ENCODE results near the gene WDR74.
"Not testable (repeated sequence)": the region's sequence is repeated elsewhere in the genome, so short reads cannot be mapped to it uniquely, and the experiment has no call there.

WDR74 gene

DNA sequence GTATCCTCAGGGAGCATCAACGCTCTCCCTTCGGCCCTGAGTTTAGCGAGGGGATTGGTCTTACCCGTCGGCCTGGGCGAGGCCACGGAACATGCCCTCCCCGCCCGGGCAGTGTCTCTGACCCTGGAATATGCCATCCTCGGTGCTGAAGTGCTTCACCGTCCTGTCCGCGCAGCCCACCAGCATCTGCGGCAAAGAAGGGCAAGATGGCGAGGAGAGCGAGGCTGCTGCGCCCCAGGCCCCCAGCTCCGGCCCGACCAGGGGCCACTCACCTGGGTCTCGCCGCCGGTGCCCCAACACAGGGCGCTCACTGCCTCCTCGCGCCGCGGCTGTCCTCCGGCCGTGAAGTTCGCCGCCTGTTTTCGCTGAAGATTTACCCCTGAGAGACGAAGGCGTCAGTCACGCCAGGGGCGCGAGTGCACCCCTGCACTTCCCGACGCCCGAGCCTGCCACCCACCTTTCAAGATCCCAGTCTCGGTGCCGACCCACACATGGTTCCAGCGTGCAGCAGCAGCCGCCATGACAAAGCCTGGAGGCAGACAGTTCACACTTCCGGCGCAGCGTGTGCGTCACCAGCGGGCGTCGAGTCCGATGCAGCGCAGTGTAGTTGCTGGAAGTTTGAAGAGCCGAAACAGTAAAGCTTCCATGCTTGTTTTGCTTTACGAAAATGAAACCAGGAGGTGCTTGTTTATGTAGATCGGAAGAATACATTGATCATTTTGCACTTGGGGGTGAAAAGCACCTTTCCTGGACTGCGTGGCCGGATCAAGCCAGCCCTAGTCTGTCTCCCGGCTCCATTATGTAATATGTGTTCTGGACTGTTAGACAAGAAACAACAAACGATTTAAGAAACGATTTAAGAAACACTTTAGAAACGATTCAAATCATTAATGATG is at the start of gene WDR74:
Gene WDR74 (minus strand): TSS at position 541 of the 896 bp plus-strand sequence. CDS start 20 bp downstream, at position 521.
- peak; percentile 85 for DNase-seq (ENCODE audit: low read depth)

DNA sequence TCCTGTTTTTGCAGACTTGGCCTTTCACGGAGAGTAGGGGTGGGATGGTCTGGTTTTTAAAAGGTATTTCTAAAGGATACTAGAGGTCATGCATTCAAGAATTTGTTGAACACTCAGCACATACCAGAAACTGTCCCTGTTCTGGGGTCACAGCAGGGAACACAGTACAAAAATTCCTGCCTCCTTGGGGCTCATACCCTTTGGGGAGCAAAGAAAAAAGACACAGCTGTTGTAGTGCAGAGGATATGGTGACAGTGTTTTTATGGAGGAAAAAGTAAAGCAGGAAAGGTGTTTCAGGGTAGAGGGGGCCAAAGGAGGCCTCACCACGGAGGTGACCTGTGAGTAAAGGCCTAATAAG is 49.7 kb upstream of the WDR74 start:
- DNase-seq (ENCODE audit: low read depth): no peak

DNA sequence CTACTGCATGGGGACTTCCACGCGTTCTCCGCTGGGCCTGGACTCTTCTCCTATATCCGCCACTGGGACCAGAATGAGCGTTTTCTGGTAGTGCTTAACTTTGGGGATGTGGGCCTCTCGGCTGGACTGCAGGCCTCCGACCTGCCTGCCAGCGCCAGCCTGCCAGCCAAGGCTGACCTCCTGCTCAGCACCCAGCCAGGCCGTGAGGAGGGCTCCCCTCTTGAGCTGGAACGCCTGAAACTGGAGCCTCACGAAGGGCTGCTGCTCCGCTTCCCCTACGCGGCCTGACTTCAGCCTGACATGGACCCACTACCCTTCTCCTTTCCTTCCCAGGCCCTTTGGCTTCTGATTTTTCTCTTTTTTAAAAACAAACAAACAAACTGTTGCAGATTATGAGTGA is 49.0 kb upstream of the WDR74 start:
- DNase-seq (ENCODE audit: low read depth): no peak

DNA sequence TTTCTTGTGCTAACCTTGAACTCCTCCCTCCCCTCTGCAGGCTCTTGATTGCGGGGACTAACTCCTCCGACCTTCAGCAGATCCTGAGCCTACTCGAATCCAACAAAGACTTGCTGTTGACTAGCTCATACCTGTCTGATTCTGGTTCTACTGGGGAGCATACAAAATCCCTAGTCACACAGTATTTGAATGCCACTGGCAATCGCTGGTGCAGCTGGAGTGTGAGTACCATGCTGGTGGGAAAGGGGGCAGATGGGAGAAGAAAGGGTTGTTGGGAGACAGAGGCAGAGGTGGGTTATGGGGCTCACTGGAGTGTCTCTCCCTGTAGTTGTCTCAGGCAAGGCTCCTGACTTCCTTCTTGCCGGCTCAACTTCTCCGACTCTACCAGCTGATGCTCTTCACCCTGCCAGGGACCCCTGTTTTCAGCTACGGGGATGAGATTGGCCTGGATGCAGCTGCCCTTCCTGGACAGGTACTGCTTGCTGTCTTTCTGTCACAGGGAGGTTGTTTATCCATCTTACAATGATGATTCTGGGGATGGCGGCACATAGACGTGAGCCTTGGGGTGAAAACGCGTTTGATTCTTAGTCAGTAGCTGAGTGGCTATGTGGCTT is 45.9 kb upstream of the WDR74 start:
- DNase-seq (ENCODE audit: low read depth): no peak

DNA sequence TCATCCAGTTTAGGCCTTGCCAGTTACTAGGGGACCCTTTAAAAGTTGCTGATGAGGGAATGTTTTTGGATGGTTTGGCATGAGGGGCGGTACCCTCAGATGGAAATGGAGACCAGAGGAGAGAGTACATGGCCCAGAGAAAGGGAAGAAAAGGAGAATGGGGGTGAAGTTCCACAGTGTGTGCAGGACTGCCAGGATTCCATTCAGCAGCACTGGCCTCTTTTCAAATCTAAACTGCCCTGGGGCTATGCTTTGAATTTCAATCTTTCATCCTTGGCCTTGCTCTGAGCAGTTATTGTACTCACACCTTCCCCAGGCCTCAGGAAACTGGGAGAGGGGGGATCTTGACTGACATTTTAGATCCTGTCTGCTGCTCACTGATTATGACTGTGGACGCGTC is 44.3 kb upstream of the WDR74 start:
- no peak for DNase-seq (ENCODE audit: low read depth)

DNA sequence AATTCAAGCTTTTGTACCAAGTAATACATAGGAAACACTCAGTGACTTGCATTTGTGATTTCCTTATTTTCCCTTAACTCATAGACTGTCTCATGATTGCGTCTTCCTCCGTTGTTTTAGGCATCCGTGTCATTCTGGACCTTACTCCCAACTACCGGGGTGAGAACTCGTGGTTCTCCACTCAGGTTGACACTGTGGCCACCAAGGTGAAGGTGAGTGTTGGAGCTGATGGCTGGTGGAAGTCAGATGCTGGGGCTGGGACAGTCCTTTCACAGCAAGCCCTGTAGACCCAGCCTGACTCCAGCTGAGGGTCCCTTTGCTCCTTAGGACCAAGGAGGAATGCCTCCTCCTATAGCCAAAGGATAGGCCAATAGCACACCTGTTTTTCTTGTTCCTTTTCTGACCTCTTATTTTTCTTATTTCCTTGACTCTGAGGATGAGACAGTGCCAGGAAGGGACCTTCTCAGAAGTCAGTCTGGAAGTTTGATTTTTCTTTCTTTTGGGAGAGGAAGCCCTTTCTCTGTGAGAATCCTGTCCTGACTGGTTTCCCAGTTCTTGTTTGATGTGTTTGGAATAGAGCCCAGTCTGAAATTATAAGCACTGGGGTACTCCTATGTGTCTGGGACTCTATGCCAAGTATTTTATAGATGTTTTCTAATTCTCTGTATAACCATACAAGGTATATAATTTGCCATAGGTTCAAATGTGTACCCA is 43.6 kb upstream of the WDR74 start:
- DNase-seq (ENCODE audit: low read depth): no peak

DNA sequence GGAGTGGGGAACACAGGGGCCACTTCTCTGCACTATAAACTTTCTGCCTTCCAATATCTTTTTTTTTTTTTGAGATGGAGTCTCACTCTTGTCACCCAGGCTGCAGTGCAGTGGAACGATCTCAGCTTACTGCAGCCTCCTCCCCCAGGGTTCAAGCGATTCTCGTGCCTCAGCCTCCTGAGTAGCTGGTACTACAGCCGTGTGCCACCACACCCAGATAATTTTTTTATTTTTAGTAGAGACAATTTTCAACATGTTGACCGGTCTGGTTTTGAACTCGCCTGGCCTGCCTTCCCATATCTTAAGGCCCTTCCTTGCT is 43.0 kb upstream of the WDR74 start:
- no peak for DNase-seq (ENCODE audit: low read depth)

DNA sequence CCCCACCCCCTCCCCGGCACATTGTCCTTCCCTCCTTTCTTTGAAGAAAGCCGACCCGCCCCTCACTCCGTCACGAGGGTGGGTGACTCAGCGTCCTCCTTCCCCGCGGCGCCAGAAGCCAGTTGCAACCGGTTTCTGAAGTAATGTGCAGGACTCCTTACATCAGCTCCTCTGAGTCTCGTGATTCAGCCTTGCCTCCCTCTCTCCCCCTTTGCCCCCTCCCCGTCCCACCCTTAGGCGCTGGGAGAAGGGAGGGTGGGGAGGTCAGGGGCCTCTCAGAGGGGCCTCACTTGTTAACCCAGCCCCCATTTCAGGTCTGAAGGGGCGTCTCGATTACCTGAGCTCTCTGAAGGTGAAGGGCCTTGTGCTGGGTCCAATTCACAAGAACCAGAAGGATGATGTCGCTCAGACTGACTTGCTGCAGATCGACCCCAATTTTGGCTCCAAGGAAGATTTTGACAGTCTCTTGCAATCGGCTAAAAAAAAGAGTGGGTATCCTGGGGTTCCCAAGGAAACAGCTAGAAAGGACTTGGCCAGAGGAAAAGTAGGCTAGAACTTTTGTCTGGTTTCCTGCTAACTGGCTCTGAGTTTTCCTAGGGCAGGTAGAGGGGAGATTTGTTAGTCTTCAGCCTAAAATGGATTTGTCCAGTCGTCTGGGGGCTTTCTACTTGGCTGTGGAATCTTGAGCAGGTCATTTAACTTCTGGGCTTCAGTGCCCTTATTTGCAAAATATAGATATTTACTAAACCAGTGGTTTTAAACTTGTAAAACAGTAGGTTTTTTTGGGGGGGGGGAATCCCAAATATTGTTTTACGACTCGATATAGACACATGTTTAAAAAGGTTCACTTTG is 42.4 kb upstream of the WDR74 start:
- DNase-seq (ENCODE audit: low read depth): peak; percentile 91

DNA sequence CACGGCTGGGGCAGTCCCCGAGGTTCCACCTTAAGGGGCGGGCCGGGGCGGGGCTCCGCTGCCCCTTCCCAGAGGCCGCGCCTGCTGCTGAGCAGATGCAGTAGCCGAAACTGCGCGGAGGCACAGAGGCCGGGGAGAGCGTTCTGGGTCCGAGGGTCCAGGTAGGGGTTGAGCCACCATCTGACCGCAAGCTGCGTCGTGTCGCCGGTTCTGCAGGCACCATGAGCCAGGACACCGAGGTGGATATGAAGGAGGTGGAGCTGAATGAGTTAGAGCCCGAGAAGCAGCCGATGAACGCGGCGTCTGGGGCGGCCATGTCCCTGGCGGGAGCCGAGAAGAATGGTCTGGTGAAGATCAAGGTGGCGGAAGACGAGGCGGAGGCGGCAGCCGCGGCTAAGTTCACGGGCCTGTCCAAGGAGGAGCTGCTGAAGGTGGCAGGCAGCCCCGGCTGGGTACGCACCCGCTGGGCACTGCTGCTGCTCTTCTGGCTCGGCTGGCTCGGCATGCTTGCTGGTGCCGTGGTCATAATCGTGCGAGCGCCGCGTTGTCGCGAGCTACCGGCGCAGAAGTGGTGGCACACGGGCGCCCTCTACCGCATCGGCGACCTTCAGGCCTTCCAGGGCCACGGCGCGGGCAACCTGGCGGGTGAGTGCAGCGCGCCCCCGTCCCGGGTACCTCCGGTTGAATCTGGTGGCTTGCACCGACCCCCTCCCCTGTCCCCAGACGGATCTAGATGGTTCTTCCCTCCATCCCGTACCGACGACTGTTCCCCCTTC is 41.6 kb upstream of the WDR74 start, which contains the start of gene SLC3A2:
Gene SLC3A2 (plus strand): TSS at position 94 of the 776 bp plus-strand sequence. CDS start 128 bp downstream, at position 222.
- peak; percentile 69 for DNase-seq (ENCODE audit: low read depth)

DNA sequence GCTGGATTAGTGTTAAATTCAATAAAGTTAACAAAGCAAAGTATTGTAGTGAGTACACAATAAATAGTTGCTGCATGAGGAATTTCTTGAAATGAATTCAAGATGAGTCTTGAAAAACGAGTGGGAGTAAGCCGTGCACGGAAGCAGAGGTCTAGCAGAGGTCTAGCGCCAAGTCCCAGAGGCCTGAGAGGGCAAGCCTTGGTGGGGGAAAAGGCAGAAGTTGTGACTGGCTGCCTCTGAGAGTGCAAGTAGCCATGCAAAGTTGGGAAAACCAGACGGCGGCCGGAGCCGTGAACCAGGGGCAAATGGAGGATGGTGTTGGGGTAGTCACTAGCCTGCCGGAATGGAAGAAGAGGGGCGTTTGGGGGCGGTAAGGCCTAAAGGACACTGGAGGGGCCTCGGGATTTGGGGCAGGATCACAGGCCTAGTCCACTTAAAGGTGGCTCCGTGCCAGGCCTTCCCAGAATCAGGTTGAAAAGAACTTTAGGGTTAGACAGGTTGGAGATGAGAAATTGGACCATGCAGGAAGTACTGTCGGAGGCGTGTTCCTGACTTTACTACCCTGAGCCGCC is 40.9 kb upstream of the WDR74 start:
- DNase-seq (ENCODE audit: low read depth): no peak

DNA sequence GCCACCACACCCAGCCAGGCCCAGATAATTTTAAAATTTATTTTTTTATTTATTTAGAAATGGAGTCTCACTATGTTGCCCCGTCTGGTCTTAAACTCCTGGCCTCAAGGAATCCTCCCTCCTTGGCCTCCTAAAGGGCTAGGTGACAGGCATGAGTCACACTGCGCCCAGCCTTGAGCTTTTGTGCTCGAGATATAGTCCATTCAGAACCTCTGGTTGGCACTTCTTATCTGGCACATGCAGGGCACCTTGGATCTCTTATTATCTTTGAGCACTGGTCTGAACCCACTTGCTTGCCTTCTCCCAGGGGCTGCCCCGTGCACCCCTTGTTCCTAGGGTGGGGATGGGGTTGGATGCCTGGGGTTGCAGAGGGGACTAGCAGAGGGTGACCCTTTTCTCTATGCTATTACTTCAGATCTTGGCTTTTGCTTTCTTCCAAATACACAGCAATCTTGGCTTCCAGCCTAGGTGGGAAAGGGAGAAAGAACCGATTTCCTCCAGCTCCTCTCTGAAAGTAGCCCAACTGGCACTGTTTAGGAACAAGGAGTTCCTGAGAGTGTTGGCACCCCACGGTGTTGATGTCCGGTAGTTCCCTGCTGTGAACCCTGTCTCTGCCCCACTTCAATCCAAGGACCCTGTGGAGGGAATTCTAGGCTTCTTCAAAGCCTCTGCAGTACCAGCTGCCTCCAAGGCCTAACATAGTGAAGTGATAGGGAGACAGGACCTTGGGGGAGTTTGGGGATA is 40.0 kb upstream of the WDR74 start:
- DNase-seq (ENCODE audit: low read depth): no peak

DNA sequence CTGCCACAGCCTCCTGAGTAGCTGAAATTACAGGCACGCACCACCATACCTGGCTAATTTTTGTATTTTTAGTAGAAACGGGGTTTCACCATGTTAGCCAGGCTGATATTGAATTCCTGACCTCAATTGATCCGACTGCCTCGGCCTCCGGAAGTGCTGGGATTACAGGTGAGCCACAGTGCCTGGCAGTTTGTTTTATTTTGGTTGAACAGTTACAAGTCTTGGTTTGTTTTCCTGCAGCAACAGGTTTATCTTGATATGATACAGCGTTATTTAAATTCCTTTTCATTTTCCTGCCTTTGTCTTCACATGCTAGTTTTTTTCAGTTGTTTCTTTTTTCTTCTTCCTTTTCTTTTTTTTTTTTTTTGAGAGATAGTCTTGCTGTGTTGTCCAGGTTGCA is 37.3 kb upstream of the WDR74 start:
- no peak for DNase-seq (ENCODE audit: low read depth)

DNA sequence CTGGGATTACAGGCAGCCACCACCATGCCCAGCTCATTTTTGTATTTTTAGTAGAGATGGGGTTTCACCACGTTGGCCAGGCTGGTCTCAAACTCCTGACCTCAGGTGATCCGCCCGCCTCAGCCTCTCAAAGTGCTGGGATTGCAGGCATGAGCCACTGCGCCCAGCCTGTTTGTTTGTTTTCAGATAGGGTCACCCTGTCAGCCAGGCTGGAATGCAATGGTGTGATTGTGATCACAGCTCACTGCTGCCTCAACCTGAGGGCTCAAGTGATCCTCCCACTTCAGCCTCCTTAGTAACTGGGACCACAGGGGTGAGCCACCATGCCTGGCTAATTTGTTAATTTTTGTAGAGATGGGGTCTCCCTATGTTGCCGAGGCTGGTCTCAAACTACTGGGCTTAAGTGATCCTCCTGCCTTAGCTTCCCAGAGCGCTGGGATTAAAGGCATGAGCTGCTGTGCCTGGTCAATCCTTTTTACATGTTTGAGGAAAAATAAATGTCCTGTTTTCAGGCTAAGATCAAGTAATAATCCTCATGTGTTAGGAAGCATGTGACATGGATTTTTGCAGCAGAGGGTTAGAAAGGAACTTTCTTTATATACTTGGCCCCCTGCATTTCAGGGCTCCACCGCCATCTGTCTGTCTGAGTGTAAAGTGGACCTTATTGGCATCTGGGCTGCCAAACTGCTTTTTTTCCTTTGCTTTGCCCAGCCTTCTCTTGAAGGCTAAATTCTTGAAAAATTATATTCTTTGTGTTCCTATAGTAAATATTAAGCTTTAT is 36.5 kb upstream of the WDR74 start:
- DNase-seq (ENCODE audit: low read depth): no peak

DNA sequence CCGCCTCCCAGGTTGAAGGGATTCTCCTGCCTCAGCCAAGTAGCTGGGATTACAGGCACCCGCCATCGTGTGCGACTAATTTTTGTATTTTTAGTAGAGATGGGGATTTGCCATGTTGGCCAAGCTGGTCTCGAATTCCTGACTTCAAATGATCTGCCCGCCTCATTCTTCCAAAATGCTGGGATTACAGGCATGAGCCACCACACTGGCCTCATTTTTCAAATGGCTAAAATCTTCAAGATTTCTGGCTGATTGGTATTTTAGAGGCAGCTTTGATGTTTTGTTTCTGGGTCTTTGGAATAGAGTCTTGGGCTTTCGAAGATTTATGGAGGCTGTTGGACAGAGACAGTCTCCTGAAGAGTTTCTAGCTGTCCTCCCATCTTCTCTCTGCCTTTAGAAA is 35.5 kb upstream of the WDR74 start:
- DNase-seq (ENCODE audit: low read depth): no peak

DNA sequence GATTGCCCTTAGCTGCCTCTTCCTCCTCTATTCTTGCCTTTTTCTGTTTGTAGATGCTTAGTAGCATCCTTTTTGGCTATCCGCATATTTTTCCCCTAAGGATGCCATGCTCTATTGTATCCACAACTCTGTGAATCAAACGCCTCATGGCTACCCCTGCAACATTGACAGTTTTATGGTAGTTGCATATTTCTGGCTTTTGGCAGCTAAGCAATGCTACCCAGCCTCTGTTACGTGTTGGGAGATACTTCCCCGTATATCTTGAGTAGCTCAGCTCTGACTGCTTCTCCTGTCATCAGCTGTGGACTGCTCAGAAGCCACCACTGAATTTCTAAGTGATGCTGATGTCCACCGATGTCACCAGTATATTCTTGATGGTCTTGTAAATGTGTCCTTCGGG is 26.2 kb upstream of the WDR74 start:
- no peak for DNase-seq (ENCODE audit: low read depth)

DNA sequence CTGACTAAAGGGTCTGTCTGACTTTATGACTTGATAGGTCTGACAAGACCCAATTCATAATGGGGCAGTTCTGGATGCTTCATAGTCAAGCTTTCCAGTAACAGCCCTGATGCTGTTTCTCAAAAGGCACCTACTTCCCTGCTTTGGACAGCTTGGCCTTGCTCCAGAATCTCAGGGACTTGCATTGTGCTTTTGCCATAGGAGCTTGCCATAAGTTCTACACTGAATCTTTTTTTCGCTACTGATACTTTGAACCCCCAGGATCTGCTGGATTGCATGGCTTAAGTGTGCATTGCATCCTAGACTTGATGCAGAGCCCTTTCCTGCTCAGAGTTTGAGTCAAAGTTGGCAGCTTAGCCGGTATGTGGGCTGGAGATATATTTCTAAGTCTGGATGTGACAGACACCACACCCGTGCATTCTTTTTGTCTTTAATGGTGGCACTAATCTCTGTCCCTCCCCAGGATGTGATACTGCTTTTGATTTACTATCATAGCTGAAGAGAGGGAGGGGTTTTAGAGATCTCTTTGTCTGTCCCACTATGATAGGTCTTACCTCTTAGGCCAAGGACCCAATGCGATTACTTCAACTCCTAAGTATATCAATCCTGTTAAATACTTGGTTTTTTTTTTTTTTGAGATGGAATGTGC is 24.4 kb upstream of the WDR74 start:
- no peak for DNase-seq (ENCODE audit: low read depth)

DNA sequence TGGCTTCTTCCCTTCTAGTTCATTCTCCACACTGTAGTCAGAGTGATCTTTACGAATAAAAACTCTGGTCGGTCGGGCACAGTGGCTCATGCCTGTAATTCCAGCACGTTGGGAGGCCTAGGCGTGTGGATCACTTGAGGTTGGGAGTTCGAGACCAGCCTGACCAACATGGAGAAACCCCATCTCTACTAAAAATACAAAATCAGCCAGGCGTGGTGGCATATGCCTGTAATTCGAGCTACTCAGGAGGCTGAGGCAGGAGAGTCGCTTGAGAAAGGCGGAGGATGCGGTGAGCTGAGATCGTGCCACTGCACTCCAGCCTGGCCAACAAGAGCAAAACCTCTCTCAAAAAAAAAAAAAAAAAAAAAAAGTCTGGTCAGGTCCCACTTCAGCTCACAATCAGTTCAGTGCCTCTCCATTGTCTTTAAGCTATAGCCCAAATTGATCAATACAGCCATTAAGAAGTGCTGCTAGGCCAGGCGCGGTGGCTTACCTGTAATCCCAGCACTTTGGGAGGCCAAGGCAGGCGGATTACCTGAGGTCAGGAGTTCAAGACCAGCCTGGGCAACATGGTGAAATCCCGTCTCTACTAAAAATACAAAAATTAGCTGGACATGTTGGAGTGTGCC is 22.3 kb upstream of the WDR74 start:
- DNase-seq (ENCODE audit: low read depth): not testable (repeated sequence)

DNA sequence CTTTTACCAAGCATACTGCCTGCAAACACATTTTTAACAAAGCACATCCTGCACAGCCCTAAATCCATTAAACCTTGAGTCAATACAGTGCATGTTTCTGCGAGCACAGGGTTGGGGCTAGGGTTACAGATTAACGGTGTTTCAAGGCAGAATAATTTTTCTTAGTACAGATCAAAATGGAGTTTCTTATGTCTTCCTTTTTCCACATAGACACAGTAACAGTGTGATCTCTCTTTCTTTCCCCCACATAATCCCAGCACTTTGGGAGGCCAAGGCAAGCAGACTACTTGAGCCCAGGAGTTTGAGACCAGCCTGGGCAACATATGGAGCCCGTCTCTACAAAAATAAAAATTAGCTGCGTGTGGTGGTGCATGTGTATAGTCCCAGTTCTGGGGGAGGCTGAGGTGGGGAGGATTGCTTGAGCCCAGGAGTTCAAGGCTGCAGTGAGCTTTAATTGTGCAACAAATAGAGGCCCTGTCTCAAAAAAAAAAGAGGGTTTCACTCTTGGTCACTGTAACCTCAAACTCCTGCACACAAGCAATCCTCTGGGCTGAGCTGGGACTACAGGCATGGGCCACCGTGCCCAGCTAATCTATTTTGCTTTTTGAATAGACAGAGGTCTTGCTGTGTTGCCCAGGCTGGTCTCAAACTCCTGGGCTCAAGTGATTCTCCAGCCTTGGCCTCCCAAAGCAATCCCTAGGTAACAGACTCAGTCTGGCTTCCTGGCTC is 21.6 kb upstream of the WDR74 start:
- no peak for DNase-seq (ENCODE audit: low read depth)

All from stimulated activated CD8-positive, alpha-beta memory T cell treated with anti-CD3 and anti-CD28 coated beads, Interleukin-12 subunit alpha, Interleukin-12 subunit beta, amount 100 ng/mL, for 1 hour (primary cell).